Right ventricle myocardium inferior (tissue), 1 donor: ENCODE measurements around the gene LIMK2. TPM values are rescaled to one million over a fixed set of nuclear protein-coding genes. Genes with fewer than 3 reads are reported as not detected.
"Not testable (repeated sequence)": the region's sequence is repeated elsewhere in the genome, so short reads cannot be mapped to it uniquely, and the experiment has no call there.

Source experiments
- ATAC-seq: fragments of 200-7000 bp; cut with Tn5 transposase; one replicate; pipeline ENCODE4 v1.9.1; 2020; ENCODE audit warnings: mild to moderate bottlenecking, moderate library complexity
- DNase-seq: peaks from one replicate; pipeline ENCODE4 v3.0.0; 2021; ENCODE audit errors: missing footprints
- intact Hi-C: fragments of 100-400 bp; cut with DNase I; formaldehyde crosslinking; loops from one replicate; pipeline ENCODE4 v1.11.0; 2022
- total RNA-seq: library from RNA; stranded (reverse); fragmentation: NEBNext Ultra II Directional; extraction: Animal tissue kit (Norgen Biotek cat#: 25700); gene quantifications from one replicate; pipeline ENCODE4 v1.2.1, GENCODE V29; 2021
- donor health status: DM: no; HTN: yes; CAD: no; lungs with severe emphysema.

LIMK2 gene
- total RNA-seq, 1 donor from 2014 or later: 11.6 TPM

DNA sequence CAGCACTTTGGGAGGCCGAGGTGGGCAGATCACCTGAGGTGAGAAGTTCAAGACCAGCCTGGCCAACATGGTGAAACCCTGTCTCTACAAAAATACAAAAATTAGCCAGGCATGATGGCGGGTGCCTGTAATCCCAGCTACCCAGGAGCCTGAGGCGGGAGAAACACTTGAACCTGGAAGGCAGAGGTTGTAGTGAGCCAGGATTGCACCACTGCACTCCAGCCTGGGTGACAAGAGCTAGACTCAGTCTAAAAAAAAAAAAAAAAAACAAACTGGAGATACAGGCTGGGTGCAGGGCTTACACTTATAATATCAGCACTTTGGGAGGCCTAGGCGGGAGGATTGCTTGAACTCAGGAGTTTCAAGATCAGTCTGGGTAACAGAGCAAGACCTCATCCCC is 23.9 kb downstream of the LIMK2 start:
- intact Hi-C loops, DNase-seq, ATAC-seq: not testable (repeated sequence)

- no peak for DNase-seq
- intact Hi-C loops: no loop called here
- no peak for ATAC-seq
Measured at GRCh38 chr22:31238057-31238456, 26.0 kb downstream of the LIMK2 start.

GRCh38 chr22:31239771-31240370 is 27.8 kb downstream of the LIMK2 start:
- no peak for DNase-seq
- ATAC-seq: no peak
- intact Hi-C loops: no loop called here

GRCh38 chr22:31241200-31241599 is 29.1 kb downstream of the LIMK2 start:
- DNase-seq: no peak
- intact Hi-C loops: no loop called here
- ATAC-seq: no peak

- intact Hi-C loops: no loop called here
- no peak for ATAC-seq
- no peak for DNase-seq
Measured at GRCh38 chr22:31241936-31242335, 29.8 kb downstream of the LIMK2 start.

DNA sequence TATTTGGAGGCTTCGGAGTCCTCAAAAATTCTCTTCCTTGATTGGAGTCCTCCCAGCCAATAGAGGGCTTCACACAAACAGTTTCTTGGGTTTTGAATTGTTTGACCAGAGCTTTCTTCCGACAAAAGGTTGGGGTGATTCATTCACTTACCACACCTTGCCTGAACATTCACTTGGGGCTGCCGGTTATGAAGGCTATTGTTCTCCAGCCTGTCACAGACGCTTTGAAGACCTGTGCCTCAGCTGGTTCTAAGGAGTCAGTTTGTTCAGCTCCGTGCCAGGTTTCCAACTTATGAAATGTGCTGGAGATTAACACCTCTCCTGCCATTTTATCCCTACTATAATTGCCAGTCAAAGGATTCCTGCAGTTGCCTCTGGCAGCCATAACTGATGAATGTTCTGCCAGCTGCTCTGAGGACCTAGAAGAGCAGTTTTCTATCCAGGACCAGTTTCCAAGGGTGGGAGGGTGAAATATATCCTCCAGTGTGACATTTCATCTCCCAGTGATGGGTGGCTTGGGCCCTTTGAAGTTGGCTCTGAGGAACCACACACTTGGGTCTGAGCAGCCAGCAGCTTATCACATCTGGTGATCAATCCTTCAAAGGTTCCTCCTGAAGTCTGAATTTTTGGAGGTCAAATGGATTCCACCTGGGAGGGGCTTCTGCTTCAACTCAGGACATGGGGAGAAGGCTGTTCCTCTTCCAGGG is 31.4 kb downstream of the LIMK2 start:
- ATAC-seq: no peak
- no peak for DNase-seq
- intact Hi-C loops: no loop called here

GRCh38 chr22:31244046-31244942 is 32.2 kb downstream of the LIMK2 start:
- intact Hi-C loops: no loop called here
- no peak for DNase-seq
- no peak for ATAC-seq

DNA sequence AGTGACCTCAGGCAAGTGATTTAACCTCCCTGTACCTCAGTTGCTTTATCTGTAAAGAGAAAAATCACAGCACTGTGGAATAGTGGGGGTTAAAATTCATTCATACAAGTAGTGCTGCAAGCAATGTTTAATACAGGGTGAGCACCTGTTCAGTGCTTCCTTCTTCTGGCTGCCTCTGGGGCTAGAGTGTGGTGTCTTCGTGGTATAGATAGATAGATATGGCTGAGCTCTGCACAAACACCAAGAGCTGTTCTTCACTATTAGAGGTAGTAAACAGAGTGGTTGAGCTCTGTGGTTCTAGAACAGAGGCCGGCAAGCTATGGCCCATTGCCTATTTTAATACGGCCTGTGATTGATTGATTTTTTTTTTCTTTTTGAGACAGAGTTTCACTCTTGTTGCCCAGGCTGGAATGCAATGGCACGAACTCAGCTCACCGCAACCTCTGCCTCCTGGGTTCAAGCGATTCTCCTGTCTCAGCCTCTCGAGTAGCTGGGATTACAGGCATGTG is 32.9 kb downstream of the LIMK2 start:
- ATAC-seq: no peak
- intact Hi-C loops: no loop called here
- DNase-seq: no peak

- ATAC-seq, intact Hi-C loops, DNase-seq: not testable (repeated sequence)
Measured at GRCh38 chr22:31245998-31246397, 33.9 kb downstream of the LIMK2 start.

DNA sequence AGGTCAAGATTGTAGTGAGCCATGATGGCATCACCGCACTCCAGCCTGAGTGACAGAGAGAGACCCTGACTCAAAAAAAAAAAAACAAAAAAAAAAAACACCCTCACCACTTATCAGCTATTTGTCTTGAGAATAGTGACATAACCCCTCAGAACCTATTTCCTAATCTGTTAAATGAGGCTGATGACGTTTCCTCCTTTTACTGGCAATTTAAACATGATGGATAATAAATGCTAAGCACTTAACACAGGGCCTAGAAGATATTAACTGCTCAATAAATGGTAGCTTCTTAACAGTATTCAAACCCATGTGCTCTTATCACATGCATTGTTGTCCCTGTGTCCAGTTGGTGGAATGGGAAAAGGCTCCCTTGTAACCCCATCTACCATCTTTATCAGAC is 34.6 kb downstream of the LIMK2 start:
- intact Hi-C loops: no loop called here
- ATAC-seq: no peak
- DNase-seq: no peak

DNA sequence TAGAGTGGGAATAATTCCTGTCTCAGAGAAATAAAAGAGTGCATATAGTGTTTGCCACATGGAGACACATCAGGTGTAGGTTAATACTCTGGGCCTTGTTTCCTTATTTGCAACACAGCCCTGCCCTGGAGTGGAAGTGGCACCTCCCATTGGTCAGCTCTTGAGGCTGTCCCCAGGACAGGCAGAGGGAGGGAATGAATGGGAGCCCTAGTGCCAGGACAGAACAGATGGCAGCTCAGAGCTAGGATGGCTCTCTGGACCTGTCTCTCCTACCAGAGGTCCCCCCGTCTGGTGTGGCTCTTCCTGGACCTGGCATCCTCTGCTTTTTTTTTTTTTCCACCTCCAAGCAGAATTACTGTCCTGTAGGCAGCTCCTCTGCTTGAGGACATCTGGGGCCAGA is 35.6 kb downstream of the LIMK2 start:
- no peak for DNase-seq
- intact Hi-C loops: no loop called here
- no peak for ATAC-seq

- peak; percentile 97 for ATAC-seq
- intact Hi-C loops: no loop called here
Measured at GRCh38 chr22:31248138-31248745, 36.1 kb downstream of the LIMK2 start.

DNA sequence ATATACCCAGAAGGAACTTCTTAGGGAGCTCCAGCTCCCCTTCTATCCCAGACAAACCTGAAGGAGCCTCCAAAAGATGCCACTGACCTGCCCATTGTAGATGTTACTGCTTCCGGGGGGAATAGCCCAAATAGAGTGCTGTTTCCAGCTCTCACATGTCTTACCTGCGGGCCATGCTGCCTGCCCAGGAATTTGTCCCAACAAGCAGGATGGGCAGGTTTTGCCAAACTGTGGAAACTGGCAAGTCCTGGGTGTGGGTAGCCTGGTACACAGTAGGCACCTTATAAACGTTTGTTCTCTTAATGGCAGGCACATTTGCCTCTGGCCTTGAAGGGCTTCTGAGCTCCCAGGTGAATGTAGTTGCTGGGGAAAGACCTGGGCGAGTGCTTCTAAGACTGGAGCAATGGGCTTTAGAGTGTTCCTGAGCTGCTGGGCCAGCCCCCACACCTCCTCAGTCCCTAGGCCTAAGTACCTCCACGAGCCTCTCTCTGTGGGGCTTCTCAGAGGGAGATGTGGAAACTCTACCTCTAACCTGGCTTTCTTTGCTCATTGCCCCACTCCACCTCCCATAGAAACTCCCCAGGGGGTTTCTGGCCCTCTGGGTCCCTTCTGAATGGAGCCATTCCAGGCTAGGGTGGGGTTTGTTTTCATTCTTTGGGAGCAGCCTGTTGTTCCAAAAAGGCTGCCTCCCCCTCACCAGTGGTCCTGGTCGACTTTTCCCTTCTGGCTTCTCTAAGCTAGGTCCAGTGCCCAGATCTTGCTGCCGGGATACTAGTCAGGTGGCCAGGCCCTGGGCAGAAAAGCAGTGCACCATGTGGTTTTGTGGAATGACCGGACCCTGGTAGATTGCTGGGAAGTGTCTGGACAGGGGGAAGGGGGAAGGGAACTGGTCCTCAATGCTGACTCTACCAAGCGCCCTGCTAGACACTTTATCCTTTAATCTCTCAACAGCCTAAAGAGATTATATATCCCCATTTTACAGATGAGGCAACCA is 37.2 kb downstream of the LIMK2 start:
- intact Hi-C loops: no loop called here
- ATAC-seq (no peak), DNase-seq (no peak)

More at GRCh38 chr22:31248138-31248745, 36.1 kb downstream of the LIMK2 start:
- DNase-seq: peak; percentile 81

DNA sequence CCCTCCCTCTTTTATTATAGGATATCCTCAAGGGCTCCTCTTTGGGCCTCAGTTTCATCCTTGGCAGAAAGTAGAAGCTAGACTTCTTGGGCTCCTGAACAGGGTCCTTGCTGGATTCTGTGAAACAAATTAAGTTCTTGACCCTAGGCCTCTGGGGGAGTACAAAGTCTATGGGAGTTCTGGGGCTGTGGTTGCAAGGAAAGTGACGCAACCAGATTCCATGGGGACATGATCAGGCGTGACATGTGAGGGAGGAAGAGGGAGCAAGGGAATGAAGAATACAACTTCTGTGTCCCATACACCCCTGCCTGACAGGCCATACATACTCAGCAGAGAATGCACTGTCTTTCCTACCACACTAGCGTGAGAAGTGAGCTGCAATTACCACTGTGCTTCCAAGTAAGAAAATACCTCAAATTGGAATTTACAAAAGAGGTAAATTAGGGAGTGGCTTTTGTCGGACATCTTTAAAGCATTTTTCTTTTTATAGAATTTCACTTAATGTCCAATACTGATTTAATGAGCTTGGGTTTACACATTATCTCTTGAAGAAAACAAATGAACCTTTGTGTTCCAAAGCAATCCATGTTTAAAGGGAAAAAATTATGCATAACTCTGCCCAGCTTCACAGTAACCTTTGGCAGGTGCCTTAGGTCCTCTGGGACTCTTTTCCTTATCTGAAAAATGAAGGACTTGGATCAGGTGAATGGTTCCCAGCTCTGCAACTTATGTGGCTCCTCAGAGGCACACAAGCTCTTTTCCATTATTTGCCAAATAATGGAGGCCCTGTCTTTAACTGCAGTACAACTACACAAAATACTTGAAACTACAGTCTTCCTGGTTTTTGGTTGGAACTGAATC is 38.9 kb downstream of the LIMK2 start:
- intact Hi-C loops: loop anchor here (5.0 kb wide), 1 partner anchor 39 kb away; the partner anchor contains the start of gene LIMK2
- ATAC-seq: no peak
- no peak for DNase-seq

DNA sequence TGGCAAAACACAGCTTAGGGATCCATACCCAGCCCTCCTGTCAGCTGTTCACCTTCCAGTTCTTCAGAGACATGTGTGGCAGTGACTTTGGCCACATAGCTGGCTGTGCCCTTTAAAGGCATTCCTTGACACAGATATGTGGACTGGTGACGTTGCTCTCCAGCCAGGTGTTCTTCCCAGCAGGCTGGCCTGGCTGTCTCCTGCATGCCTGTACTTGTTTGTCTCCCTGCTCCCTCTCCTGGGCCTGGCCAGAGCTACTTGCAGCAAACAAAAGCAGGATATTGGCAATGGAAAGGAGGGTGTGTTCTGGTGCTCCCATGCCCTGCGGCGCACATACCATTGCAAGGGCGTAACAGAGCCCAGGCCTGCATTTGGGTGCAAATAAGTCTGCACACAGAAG is 41.9 kb downstream of the LIMK2 start:
- intact Hi-C loops: loop anchor here (5.0 kb wide), 1 partner anchor 42 kb away; the partner anchor contains the start of gene LIMK2
- no peak for ATAC-seq
- DNase-seq: no peak

GRCh38 chr22:31259798-31260473 is 47.8 kb downstream of the LIMK2 start:
- ATAC-seq: no peak
- intact Hi-C loops: no loop called here
- no peak for DNase-seq
